ENCODE measurements around the gene FGFBP1. TPM values are rescaled to one million over a fixed set of nuclear protein-coding genes. Genes with fewer than 3 reads are reported as not detected.

Gene FGFBP1
- polyA plus RNA-seq, 2 of the 4 experiments (the other 2 are of a cell fraction), result 1.1 to 4.0 TPM

DNA sequence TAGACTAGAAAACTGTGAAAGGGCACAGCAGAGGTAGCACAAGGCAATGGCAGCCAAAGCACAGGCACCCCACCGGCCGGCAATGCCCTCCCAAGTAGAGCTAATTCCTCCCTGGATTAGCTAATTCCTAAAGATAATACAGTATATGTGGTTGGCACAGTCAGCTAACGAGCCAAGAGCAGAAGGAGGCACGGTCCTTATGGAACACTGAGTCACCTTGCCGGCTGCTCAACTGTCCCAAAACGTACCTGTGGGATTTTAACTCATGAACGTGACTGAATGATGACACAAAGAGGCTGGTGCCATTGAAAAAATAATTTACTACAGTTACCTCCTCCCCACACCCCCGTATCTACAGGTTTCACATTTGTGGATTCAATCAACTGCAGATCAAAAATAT, 9.1 kb upstream of the FGFBP1 start:
- ChIA-PET POLR2A (no interaction called here), CTCF (interaction anchor here (3.0 kb wide), 1 partner anchor 8 kb away, joined by 14 read pairs; no protein-coding TSS in a partner anchor)
- ATAC-seq, result no peak
- Histone ChIP-seq H3K4me1 (no peaks in the 10 kb centered on the region), H3K9me3 (no peaks in the 10 kb centered on the region), H3K4me3 (no peak overlapping the region), H3K27ac (no peak overlapping the region), H3K4me2 (no peak overlapping the region)
- TF ChIP-seq PHF8 (IDR thresholded peaks at IDR 0.05; ENCODE audit: borderline replicate concordance, low read depth) (no peak), HOXA7 (CRISPR knock-in tag; IDR thresholded peaks at IDR 0.05) (no peak), ZC3H11A (IDR thresholded peaks at IDR 0.05) (no peak), RCOR1 (IDR thresholded peaks at IDR 0.05; ENCODE audit: low read depth, low read length) (no peak), ZFP36 (IDR thresholded peaks at IDR 0.05; ENCODE audit: borderline replicate concordance, partially characterized antibody) (no peak), MAFK (IDR thresholded peaks at IDR 0.05; ENCODE audit: partially characterized antibody) (no peak), MAZ (IDR thresholded peaks at IDR 0.05; ENCODE audit: borderline replicate concordance, low read depth, low read length) (no peak), ZNF302 (CRISPR knock-in tag; IDR thresholded peaks at IDR 0.05) (no peak), HOXB13 (CRISPR knock-in tag; IDR thresholded peaks at IDR 0.05; ENCODE audit: low read depth) (no peak), ZSCAN20 (CRISPR knock-in tag; IDR thresholded peaks at IDR 0.05) (no peak), RFX5 (IDR thresholded peaks at IDR 0.05) (no peak)
- TF ChIP-seq, protein P1, sequence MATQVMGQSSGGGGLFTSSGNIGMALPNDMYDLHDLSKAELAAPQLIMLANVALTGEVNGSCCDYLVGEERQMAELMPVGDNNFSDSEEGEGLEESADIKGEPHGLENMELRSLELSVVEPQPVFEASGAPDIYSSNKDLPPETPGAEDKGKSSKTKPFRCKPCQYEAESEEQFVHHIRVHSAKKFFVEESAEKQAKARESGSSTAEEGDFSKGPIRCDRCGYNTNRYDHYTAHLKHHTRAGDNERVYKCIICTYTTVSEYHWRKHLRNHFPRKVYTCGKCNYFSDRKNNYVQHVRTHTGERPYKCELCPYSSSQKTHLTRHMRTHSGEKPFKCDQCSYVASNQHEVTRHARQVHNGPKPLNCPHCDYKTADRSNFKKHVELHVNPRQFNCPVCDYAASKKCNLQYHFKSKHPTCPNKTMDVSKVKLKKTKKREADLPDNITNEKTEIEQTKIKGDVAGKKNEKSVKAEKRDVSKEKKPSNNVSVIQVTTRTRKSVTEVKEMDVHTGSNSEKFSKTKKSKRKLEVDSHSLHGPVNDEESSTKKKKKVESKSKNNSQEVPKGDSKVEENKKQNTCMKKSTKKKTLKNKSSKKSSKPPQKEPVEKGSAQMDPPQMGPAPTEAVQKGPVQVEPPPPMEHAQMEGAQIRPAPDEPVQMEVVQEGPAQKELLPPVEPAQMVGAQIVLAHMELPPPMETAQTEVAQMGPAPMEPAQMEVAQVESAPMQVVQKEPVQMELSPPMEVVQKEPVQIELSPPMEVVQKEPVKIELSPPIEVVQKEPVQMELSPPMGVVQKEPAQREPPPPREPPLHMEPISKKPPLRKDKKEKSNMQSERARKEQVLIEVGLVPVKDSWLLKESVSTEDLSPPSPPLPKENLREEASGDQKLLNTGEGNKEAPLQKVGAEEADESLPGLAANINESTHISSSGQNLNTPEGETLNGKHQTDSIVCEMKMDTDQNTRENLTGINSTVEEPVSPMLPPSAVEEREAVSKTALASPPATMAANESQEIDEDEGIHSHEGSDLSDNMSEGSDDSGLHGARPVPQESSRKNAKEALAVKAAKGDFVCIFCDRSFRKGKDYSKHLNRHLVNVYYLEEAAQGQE (IDR thresholded peaks at IDR 0.05), result no peak
- DNase-seq (ENCODE audit: low read depth in 1 of 2, low spot score in 1 of 2), result no peak
- 72% methylated on average over 7 of the region's 8 CpGs for WGBS (ENCODE audit: missing lambda C conversion rate)
- FAIRE-seq, result no peak

DNA sequence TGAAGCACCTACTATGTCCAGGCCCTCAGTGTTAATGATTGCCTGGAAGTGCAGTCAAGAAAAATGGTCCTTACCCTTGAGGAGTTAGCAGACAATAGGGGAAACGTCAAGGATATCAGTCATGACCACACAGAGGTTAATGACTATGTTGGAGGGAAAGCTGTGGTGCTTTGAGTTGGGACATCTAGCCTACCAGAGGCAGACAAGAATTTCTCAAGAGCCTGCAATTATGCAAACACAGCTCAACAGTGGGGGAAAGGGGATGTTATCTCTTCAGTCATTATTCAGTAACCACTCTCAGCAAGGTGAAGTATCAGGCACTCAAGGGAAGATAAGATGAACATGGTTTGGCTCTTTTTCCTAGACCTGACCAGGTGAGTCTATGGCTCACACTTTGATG, 7.0 kb upstream of the FGFBP1 start:
- no peak overlapping the region for H3K4me2 ChIP-seq
- WGBS (ENCODE audit: missing lambda C conversion rate), result 70% methylated on average over 1 of the region's 1 CpG
- H3K27ac ChIP-seq, result no peak overlapping the region
- DNase-seq (ENCODE audit: low read depth in 1 of 2, low spot score in 1 of 2) (no peak), FAIRE-seq (no peak), ATAC-seq (no peak)
- H3K4me3 ChIP-seq, result no peak overlapping the region
- ChIA-PET CTCF (interaction anchor here (1.8 to 3.0 kb wide), 2 partner anchors 11 to 66 kb away, joined by 4 to 14 read pairs; no protein-coding TSS in a partner anchor), POLR2A (no interaction called here)
- H3K9me3 ChIP-seq, result no peaks in the 10 kb centered on the region
- H3K4me1 ChIP-seq, result no peaks in the 10 kb centered on the region
- TF ChIP-seq KDM5A (IDR thresholded peaks at IDR 0.05) (no peak), RFX5 (IDR thresholded peaks at IDR 0.05) (no peak), ZNF302 (CRISPR knock-in tag; IDR thresholded peaks at IDR 0.05) (no peak), HEYL (CRISPR knock-in tag; IDR thresholded peaks at IDR 0.05) (no peak), NR3C1 (IDR thresholded peaks at IDR 0.05) (no peak), PHF8 (IDR thresholded peaks at IDR 0.05; ENCODE audit: borderline replicate concordance, low read depth) (no peak), EP300 (IDR thresholded peaks at IDR 0.05) (no peak), POLR2AphosphoS2 (conservative IDR thresholded peaks at IDR 0.05; ENCODE audit: low read length) (no peak), CBX2 (IDR thresholded peaks at IDR 0.05; ENCODE audit: borderline replicate concordance, low read depth) (no peak), EHMT2 (IDR thresholded peaks at IDR 0.05; ENCODE audit: low read depth) (no peak), SMC3 (IDR thresholded peaks at IDR 0.05) (no peak), MAFK (IDR thresholded peaks at IDR 0.05; ENCODE audit: partially characterized antibody) (no peak), JUNB (IDR thresholded peaks at IDR 0.05) (no peak)
- TF ChIP-seq, protein P2, sequence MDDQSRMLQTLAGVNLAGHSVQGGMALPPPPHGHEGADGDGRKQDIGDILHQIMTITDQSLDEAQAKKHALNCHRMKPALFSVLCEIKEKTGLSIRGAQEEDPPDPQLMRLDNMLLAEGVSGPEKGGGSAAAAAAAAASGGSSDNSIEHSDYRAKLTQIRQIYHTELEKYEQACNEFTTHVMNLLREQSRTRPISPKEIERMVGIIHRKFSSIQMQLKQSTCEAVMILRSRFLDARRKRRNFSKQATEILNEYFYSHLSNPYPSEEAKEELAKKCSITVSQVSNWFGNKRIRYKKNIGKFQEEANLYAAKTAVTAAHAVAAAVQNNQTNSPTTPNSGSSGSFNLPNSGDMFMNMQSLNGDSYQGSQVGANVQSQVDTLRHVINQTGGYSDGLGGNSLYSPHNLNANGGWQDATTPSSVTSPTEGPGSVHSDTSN (IDR thresholded peaks at IDR 0.05), result no peak
- TF ChIP-seq, protein P1 (IDR thresholded peaks at IDR 0.05), result no peak
- TF ChIP-seq, protein P3, sequence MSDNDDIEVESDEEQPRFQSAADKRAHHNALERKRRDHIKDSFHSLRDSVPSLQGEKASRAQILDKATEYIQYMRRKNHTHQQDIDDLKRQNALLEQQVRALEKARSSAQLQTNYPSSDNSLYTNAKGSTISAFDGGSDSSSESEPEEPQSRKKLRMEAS (IDR thresholded peaks at IDR 0.05), result no peak
- TF ChIP-seq, protein P4, sequence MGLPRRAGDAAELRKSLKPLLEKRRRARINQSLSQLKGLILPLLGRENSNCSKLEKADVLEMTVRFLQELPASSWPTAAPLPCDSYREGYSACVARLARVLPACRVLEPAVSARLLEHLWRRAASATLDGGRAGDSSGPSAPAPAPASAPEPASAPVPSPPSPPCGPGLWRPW (IDR thresholded peaks at IDR 0.05), result no peak
